GM21526 (cell line): ENCODE data around the gene TCF7L1.

Experiments used
- ATAC-seq: cut with Tn5 transposase; IDR thresholded peaks from one replicate; pipeline ENCODE4 v1.9.1; 2021; ENCODE audit warnings: moderate library complexity; ENCODE audit not compliant: unreplicated experiment, low FRiP score

The TCF7L1 gene

GRCh38 chr2:85215448-85216401, 82.5 kb downstream of the TCF7L1 start:
- ATAC-seq = no peak

GRCh38 chr2:85216927-85217326, 83.7 kb downstream of the TCF7L1 start:
- ATAC-seq = no peak

- ATAC-seq = no peak
These were observed 88.0 kb downstream of the TCF7L1 start for GRCh38 chr2:85221067-85221691.

- ATAC-seq = no peak
These were observed 89.6 kb downstream of the TCF7L1 start for GRCh38 chr2:85222792-85223191.

GRCh38 chr2:85226783-85227182, 93.6 kb downstream of the TCF7L1 start:
- ATAC-seq = no peak

GRCh38 chr2:85230679-85231467, 97.7 kb downstream of the TCF7L1 start:
- ATAC-seq = no peak

GRCh38 chr2:85231468-85231805, 98.2 kb downstream of the TCF7L1 start:
- no peak for ATAC-seq

GRCh38 chr2:85231952-85232351, 98.8 kb downstream of the TCF7L1 start:
- ATAC-seq = no peak

- ATAC-seq = no peak
These were observed 101.7 kb downstream of the TCF7L1 start for GRCh38 chr2:85234868-85235267.

- no peak for ATAC-seq
These were observed 102.1 kb downstream of the TCF7L1 start for GRCh38 chr2:85235281-85235680.

GRCh38 chr2:85236084-85236483, 102.9 kb downstream of the TCF7L1 start:
- no peak for ATAC-seq

GRCh38 chr2:85237849-85238565, 104.8 kb downstream of the TCF7L1 start:
- no peak for ATAC-seq

- ATAC-seq = no peak
These were observed 105.4 kb downstream of the TCF7L1 start for GRCh38 chr2:85238607-85239006.

GRCh38 chr2:85239102-85239501, 105.9 kb downstream of the TCF7L1 start:
- ATAC-seq = no peak

GRCh38 chr2:85240055-85240454, 106.9 kb downstream of the TCF7L1 start:
- ATAC-seq = no peak

GRCh38 chr2:85242321-85242720, 109.1 kb downstream of the TCF7L1 start:
- ATAC-seq = no peak

- ATAC-seq = no peak
These were observed 110.2 kb downstream of the TCF7L1 start for GRCh38 chr2:85243101-85244072.

GRCh38 chr2:85244828-85245227, 111.6 kb downstream of the TCF7L1 start:
- ATAC-seq = no peak

GRCh38 chr2:85245891-85246290, 112.7 kb downstream of the TCF7L1 start:
- ATAC-seq = no peak
